ENCODE data around the gene KL. TPM values are rescaled to one million over a fixed set of nuclear protein-coding genes. Genes with fewer than 3 reads are reported as not detected.

Gene KL
- total RNA-seq, 1 experiment from 2014 or later = not detected

DNA sequence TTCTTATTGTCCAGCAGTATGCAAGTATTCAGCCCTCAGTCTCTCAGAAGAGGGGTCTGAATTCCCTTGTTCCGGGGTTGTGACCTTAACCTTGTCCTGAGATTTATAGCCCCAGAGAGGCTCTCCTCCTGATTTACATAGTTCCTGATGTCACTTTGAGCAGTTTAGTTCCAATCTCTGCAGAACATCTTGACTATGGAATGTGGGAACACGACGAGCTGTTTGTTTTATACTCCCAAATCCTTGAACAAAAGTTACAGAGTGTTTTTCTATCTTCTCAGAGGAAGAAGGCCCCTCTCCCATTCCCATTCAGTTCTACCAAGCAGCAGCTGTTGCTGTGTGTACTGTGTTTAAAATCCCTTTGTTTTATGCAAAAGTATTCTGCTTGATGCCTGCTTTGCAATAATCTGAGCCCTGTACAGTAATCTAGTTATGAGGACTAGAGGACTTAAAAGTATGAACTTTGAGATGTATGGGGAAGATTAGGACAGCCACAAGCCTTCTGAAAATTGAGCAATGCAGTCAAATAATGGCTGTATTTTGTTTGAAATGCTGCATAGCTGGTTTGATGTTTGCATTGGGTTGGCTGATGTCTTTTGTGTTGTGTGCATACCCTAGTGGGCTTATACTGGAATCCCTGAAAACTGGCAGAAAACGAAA lies 74.7 kb downstream of the KL start:
- ATAC-seq = no peak
- DNase-seq (ENCODE audit: low spot score) = no peak
- Mint-ChIP-seq H3K36me3 (no peaks in the 10 kb centered on the region), H3K9me3 (peaks cover 18% of the 10 kb centered on the region), H3K4me1 (peaks cover 30% of the 10 kb centered on the region), H3K27ac (no peak overlapping the region), H3K4me3 (no peak overlapping the region), H3K27me3 (ENCODE audit: low read depth) (no peaks in the 10 kb centered on the region)
- ChIA-PET CTCF (no interaction called here), POLR2A (no interaction called here)
- TF ChIP-seq ZNF121 (CRISPR knock-in tag; IDR thresholded peaks at IDR 0.05) = no peak

DNA sequence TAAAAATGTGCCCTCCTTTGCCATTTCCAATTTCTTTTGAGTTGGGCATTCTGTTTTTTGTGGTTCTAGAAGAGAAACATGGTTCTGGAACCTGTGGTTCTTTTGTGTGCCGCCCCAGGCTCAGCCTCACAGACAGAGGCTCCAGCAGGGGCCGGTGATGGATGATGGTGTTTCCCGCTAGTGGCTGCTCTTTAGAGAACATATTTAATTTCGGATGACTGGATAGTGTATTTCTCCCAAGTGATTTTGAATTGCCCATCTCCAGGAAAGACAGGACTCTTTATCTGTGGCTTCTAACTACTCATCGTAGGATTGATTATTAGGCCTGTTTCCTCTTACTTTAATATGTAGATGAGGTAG lies 75.2 kb downstream of the KL start:
- Mint-ChIP-seq H3K9me3 (peaks cover 18% of the 10 kb centered on the region), H3K4me1 (peaks cover 30% of the 10 kb centered on the region), H3K27me3 (ENCODE audit: low read depth) (no peaks in the 10 kb centered on the region), H3K36me3 (no peaks in the 10 kb centered on the region), H3K4me3 (no peak overlapping the region), H3K27ac (no peak overlapping the region)
- ChIA-PET POLR2A (no interaction called here), CTCF (interaction anchor here (1.1 to 1.2 kb wide), 2 partner anchors 22 to 74 kb away, joined by 3 to 4 read pairs; no protein-coding TSS in a partner anchor)
- ATAC-seq = no peak
- no peak for TF ChIP-seq FOXP1 (CRISPR knock-in tag; IDR thresholded peaks at IDR 0.05; ENCODE audit: borderline replicate concordance)
- no peak for TF ChIP-seq CBFB (CRISPR knock-in tag; IDR thresholded peaks at IDR 0.05; ENCODE audit: low read depth)
- no peak for DNase-seq (ENCODE audit: low spot score)

- H3K27me3 Mint-ChIP-seq (ENCODE audit: low read depth) = no peaks in the 10 kb centered on the region
- H3K9me3 Mint-ChIP-seq = peaks cover 18% of the 10 kb centered on the region
- ChIA-PET CTCF (interaction anchor here (1.1 to 1.2 kb wide), 3 partner anchors 22 to 395 kb away, joined by 3 to 4 read pairs (median 3); no protein-coding TSS in a partner anchor), POLR2A (no interaction called here)
- peaks cover 30% of the 10 kb centered on the region for H3K4me1 Mint-ChIP-seq
- H3K4me3 Mint-ChIP-seq = no peak overlapping the region
- peak; percentile 87 for ATAC-seq
- no peak for DNase-seq (ENCODE audit: low spot score)
- peak overlapping the region; percentile 32 for H3K27ac Mint-ChIP-seq
- H3K36me3 Mint-ChIP-seq = no peaks in the 10 kb centered on the region
- no peak for TF ChIP-seq ZNF232 (CRISPR knock-in tag; IDR thresholded peaks at IDR 0.05)
- no peak for TF ChIP-seq FOXJ3 (CRISPR knock-in tag; IDR thresholded peaks at IDR 0.05; ENCODE audit: borderline replicate concordance)
- TF ChIP-seq ZNF396 (CRISPR knock-in tag; IDR thresholded peaks at IDR 0.05; ENCODE audit: borderline replicate concordance) = no peak
- TF ChIP-seq ZNF423 (CRISPR knock-in tag; IDR thresholded peaks at IDR 0.05) = no peak
- no peak for TF ChIP-seq MLX (CRISPR knock-in tag; IDR thresholded peaks at IDR 0.05)
- TF ChIP-seq ZSCAN18 (CRISPR knock-in tag; IDR thresholded peaks at IDR 0.05) = no peak
- TF ChIP-seq, protein P1, sequence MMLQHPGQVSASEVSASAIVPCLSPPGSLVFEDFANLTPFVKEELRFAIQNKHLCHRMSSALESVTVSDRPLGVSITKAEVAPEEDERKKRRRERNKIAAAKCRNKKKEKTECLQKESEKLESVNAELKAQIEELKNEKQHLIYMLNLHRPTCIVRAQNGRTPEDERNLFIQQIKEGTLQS (CRISPR knock-in tag; conservative IDR thresholded peaks at IDR 0.05) = no peak
- TF ChIP-seq SP1 (CRISPR knock-in tag; conservative IDR thresholded peaks at IDR 0.05) = no peak
- TF ChIP-seq, protein P2, sequence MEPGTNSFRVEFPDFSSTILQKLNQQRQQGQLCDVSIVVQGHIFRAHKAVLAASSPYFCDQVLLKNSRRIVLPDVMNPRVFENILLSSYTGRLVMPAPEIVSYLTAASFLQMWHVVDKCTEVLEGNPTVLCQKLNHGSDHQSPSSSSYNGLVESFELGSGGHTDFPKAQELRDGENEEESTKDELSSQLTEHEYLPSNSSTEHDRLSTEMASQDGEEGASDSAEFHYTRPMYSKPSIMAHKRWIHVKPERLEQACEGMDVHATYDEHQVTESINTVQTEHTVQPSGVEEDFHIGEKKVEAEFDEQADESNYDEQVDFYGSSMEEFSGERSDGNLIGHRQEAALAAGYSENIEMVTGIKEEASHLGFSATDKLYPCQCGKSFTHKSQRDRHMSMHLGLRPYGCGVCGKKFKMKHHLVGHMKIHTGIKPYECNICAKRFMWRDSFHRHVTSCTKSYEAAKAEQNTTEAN (CRISPR knock-in tag; IDR thresholded peaks at IDR 0.05) = no peak
- TF ChIP-seq ZNF281 (CRISPR knock-in tag; IDR thresholded peaks at IDR 0.05) = no peak
Observed at GRCh38 chr13:33092073-33092987, 76.1 kb downstream of the KL start.
